GM18907 (cell line): ENCODE measurements around the gene SASH1.
"Not testable (repeated sequence)": the region's sequence is repeated elsewhere in the genome, so short reads cannot be mapped to it uniquely, and the experiment has no call there.

Experiments used
- ATAC-seq: cut with Tn5 transposase; IDR thresholded peaks from one replicate; pipeline ENCODE4 v1.9.1; 2021; ENCODE audit warnings: mild to moderate bottlenecking, moderate library complexity; ENCODE audit not compliant: unreplicated experiment

Gene SASH1

DNA sequence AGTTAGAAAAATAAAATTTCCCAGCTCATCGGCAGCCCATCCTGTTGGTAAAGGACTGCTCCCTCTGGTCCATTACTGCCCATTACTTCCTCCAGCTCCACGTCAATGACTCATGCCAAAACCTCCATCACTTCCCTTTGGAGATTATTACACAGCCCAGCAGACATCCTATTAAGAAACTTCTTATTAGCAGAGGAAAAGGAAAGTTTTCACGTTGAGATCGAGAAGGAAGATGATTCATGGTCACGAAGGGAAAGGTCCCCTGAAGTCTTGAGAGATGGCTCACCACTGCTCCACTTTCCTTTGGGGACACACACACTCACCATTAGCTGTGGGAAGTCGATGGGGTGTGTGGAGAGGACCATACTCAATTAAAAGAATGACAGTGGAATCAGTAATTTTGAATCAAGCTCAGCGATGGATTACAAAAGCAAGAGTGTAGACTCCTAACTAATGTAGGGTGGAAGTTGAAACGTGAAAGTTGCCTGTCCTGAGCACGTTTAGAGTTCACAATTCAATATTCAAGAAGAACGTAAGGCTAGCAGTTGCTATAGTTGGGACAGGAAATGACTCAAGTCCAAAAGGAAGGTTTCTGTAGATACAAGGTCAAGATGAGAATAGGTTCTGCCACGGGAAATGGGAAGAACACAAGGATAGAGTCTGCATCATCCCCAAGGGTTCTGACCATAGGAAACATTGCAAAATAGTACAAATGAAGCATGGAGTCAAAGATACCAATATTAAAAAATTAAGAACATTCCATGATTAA is 21.6 kb downstream of the SASH1 start:
- ATAC-seq = no peak

DNA sequence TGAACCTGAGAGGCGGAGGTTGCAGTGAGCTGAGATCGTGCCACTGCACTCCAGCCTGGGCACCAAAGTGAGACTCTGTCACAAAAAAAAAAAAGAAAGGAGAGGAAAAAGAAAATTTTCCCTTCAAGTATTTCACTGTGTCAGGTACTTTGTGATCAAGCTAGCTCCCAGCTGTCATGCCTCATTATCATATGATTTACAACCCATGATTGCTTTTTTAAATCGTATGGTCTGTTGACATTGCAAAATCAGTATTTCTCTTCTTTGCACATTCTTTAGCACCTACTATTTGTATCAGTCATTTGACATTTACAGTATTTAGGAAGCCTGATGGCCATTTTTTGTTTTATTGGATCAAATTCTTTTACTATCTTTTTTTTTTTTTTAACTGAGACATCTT is 22.4 kb downstream of the SASH1 start:
- no peak for ATAC-seq

- peak; percentile 74 for ATAC-seq
Measured at GRCh38 chr6:148367411-148368024, 24.9 kb downstream of the SASH1 start.

GRCh38 chr6:148370176-148370575 is 27.5 kb downstream of the SASH1 start:
- no peak for ATAC-seq

DNA sequence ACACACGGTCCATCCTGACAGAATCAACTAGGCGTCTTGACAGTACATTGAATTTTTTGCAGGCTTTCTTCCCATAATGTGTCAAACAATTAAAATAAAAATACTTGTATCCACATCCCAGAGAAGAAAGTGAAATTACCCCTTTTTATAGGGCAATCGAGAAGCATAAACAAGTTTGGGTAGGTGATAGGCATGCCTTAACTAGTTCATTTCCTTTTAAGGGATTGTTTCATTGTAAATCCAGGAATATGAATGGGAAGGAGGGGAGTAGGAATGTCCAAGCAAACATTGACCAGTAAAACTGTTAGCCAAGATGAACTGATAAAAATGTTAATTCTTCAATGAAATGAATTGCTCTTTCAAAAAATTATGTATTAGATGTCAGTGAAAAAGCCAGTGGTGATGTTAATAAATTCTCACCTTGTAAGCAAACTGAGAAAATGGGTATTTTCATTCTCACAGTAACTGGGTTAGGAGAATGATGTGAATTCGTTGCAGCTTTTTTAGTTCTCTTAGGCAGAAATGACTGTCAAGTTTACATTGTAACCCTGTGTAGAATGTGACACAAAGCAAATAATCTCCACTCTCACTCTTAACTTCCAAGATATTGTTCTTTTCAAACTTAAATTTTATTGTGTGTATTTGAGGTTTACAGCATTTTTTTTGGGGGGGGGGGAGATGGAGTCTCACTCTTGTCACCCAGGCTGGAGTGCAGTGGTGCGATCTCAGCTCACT is 31.6 kb downstream of the SASH1 start:
- ATAC-seq = no peak

GRCh38 chr6:148375401-148375800 is 32.8 kb downstream of the SASH1 start:
- no peak for ATAC-seq

DNA sequence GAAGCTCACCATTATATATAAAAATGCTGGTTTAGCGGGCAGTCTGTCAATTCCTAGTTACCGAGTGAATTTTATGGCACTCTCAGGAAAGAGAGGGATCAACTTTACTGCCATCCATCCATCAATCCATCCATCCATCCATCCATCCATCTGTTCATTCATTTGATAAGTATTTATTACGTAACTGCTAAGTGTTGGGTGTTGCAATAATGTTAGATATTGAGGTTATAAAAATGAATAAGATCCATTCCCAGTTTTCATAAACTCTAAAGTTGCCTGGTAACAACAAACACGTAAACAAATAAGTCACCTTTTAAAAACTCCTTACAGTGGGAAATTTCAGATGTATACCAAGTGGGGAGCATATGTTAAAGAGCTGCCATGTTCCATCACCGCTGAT is 36.8 kb downstream of the SASH1 start:
- no peak for ATAC-seq

DNA sequence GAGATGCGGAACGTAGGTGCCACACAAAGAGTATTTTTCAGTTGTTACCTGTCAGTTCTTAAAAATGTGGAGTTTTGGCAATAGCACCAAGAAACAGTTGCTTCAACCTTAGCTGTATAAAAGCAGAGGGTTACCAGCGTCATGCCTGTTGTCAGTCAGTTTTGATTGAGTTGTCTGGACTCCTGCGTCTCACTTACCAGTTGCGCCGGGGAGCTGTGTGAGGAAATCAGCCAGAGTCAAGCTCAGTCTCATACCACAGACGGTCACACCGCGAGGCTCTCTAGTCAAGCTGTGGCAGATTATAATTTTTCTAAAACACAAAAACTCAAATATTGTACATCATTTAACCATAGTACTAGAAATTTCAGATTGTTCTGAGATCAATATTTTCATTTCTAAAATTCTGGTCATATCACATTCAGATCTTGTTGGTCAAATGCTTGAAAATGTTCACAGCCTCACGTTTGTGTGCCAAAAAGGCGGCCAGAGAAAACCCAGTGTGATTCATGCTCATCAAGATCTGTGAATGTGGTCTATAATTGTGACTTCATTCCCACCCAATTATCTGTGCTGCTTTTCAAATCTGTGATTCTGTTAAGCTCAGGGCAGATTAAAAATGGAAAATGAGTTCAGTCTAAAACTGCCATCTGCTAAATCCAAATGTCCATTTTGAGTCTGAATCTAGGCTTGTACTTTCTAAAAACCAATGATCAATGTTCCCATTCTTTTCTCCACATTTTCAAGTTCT is 37.5 kb downstream of the SASH1 start:
- no peak for ATAC-seq

- not testable (repeated sequence) for ATAC-seq
Measured at GRCh38 chr6:148382051-148382450, 39.4 kb downstream of the SASH1 start.

- no peak for ATAC-seq
Measured at GRCh38 chr6:148382861-148383260, 40.2 kb downstream of the SASH1 start.

DNA sequence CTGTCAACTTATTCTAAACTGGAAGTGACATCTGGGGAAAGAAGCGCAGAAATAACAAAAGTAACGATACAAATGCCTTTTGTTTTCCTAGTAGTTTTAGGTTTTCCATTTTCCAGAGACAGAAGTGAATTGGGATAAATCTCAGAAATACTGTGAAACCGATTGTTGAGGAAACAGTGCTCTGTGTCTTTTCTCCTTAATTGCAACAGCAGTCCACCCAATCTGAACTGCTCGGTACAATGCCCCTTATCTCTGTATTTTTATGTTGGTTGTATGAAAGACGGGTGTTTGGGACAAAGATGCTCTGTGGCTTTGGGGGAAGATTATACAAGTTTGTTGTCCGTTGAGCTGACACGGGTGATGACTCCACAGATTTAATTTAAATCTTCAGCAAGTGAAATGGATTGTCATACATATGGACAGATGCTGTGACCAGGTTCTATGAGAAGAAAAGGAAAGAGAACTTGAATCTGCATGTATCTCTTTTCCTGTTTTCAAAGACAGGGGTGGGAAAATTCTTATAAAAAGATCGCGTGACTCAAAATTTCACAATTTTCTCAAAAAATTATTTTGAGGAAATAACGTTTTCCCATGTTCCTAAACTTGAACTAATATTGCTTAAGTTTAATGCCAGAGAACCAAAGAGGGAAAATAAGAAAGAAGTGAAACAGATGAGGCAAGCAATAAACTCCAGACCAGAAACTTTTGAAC is 41.2 kb downstream of the SASH1 start:
- no peak for ATAC-seq

GRCh38 chr6:148385379-148385778 is 42.7 kb downstream of the SASH1 start:
- ATAC-seq = no peak

DNA sequence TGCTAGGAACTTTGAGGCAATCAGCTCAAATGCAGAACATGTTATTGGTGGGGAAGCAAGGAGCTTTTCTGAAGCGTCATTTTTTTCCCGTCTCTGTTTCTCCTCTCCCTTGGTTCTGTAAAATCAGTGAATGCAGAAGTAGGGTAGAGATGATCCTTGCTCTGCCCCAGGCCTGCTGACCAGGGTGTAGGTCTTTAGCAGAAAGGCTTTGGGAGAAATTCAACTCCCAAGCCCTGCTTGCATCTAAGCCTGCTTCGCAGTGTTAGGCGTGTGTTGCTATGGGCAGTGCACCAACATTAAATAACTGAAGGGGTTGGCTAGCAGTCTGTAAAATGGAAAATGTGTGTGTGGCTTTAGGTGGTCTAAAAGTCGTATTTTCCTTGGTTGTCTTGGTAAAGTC is 45.9 kb downstream of the SASH1 start:
- ATAC-seq = no peak

DNA sequence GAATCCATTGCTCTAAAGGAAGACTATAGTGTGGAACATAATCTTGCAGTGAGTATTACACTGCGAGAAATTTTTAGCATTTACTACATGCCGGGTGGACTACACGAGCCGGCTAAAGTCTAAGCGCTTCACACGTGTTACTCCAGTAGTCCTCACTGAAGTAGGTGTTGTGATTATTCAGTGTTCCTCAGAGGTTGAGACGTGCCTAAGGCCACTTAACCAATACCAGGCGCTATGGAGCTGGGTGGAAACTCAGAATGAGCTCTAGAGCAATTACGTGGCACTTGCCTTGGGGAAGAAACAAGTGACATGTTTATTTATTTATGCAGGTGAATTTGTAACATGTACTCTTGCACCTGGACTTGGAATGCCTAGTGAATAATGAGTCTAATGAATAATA is 46.4 kb downstream of the SASH1 start:
- no peak for ATAC-seq

GRCh38 chr6:148389917-148390316 is 47.3 kb downstream of the SASH1 start:
- no peak for ATAC-seq

GRCh38 chr6:148392127-148392526 is 49.5 kb downstream of the SASH1 start:
- not testable (repeated sequence) for ATAC-seq

GRCh38 chr6:148392671-148393070 is 50.0 kb downstream of the SASH1 start:
- ATAC-seq = no peak

DNA sequence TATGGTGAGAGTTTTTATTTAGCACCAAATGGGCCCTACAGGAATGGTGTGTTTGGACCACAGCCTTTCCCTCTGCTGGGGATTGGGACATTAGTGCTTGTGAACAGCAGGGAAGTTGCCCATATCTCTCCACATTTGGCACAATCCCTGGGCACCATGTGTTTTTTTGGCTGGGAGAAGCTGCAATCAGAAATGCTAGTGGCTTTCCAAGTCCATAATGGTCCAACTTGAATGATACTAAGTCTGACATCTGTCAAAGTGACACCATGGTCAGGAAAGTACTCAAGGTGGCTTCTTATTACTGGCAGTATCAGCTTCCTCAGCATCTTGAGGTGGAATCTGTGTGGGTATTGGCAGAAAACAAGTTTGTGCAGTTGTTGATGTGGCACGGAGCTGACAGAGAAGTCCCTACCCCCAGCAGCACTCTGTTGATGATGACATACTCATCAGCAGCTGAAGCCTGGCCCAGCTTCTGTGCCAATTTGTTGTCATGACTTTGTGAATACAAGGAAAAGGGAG is 53.0 kb downstream of the SASH1 start:
- no peak for ATAC-seq

DNA sequence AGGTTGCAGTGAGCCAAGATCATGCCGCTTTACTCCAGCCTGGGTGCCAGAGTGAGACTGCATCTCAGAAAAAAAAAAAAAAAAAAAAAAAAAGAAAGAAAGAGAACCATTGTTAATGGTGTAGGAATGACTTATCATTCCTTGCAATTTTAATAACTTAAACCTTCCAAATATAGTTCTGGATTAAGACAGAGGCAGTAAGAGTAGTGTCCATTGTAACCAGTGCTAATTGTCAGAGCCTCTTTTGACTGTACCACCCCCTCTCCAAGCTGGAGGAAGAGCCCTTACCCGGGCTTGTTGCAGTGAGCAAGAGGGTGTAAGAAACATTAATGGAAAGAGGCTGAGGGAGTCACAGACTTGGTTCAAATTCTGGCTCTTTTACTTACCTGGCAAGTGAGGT is 53.8 kb downstream of the SASH1 start:
- no peak for ATAC-seq

GRCh38 chr6:148396926-148397325 is 54.3 kb downstream of the SASH1 start:
- no peak for ATAC-seq
